Brain microvascular endothelial cell (primary cell): ENCODE data around the gene NDUFS7.

Experiments used
- DNase-seq: peaks from one replicate; pipeline ENCODE4 v3.0.0-alpha.2; 2020
- H3K27ac ChIP-seq: fragments of 250-450 bp; sonication (Bioruptor Pico); 2 replicates; pipeline ENCODE4 v1.5.1; 2020; ENCODE audit warnings: mild to moderate bottlenecking, moderate library complexity
- H3K27me3 ChIP-seq: fragments of 250-450 bp; sonication (Bioruptor Pico); replicated peaks from 2 replicates; pipeline ENCODE4 v1.5.1; 2020; ENCODE audit warnings: mild to moderate bottlenecking
- H3K36me3 ChIP-seq: fragments of 250-450 bp; sonication (Bioruptor Pico); replicated peaks from 2 replicates; pipeline ENCODE4 v1.5.1; 2020; ENCODE audit warnings: mild to moderate bottlenecking
- H3K4me3 ChIP-seq: 2 replicates; pipeline ENCODE4 v1.5.1; 2011; ENCODE audit warnings: low read depth, mild to moderate bottlenecking, control low read depth, low read length, moderate library complexity
- in situ Hi-C: cut with HindIII; loops from 2 replicates; pipeline ENCODE4 v1.10.0; 2017; ENCODE audit warnings: low sequenced_read_pairs, low pct_ligation_motif_present
- TF ChIP-seq, protein P1 (sequence below): IDR thresholded peaks from 2 replicates; pipeline ENCODE4 v1.5.1; 2011; ENCODE audit warnings: low read depth, mild to moderate bottlenecking, moderate library complexity, low read length, control low read depth, inconsistent platforms; ENCODE audit errors: missing control alignments

NDUFS7 gene

DNA sequence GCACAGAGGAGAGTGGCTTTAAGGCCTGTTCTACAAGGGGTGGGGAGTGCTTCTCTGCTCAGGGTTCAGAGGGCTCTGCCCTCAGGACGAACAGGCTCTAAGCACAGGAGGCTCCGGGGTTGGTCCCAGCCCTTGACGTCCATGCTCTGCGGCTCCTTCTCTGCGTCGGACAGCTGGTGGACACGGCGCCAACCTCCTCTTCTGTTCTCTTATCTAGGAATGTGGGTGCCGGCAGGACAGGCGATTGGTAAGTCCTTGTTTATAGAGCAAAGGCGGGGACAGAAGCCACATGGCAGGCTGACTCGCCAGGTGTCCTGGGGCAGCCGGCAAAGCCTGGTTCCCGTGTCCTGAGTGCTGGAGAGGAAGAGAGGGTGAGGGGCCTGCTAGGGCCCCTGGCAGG lies 46.0 kb downstream of the NDUFS7 start:
- Histone ChIP-seq H3K36me3 (peaks cover 88% of the 10 kb centered on the region), H3K27me3 (no peaks in the 10 kb centered on the region), H3K27ac (no peak overlapping the region), H3K4me3 (no peak overlapping the region)
- TF ChIP-seq, protein P1, sequence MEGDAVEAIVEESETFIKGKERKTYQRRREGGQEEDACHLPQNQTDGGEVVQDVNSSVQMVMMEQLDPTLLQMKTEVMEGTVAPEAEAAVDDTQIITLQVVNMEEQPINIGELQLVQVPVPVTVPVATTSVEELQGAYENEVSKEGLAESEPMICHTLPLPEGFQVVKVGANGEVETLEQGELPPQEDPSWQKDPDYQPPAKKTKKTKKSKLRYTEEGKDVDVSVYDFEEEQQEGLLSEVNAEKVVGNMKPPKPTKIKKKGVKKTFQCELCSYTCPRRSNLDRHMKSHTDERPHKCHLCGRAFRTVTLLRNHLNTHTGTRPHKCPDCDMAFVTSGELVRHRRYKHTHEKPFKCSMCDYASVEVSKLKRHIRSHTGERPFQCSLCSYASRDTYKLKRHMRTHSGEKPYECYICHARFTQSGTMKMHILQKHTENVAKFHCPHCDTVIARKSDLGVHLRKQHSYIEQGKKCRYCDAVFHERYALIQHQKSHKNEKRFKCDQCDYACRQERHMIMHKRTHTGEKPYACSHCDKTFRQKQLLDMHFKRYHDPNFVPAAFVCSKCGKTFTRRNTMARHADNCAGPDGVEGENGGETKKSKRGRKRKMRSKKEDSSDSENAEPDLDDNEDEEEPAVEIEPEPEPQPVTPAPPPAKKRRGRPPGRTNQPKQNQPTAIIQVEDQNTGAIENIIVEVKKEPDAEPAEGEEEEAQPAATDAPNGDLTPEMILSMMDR: no peak
- in situ Hi-C loops: no loop called here
- DNase-seq: no peak

DNA sequence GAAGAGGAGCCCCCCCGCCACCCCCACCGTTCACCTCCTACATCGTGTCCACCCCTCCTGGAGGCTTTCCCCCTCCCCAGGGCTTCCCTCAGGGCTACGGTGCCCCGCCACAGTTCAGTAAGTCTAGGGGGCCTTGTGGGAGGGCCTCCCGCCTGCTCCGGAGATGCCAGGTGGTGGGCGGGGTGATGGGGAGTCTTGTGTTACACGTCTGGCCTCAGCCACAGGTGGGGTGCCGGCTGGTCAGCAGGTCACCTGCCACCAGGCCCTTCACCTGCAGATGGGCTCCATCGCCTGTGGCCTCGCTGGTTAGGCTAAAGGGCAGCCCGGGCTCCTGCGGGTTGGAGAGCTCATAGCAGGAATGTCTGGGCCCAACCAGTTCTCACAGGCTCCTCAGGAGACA lies 46.5 kb downstream of the NDUFS7 start:
- Histone ChIP-seq H3K4me3 (no peak overlapping the region), H3K27ac (no peak overlapping the region), H3K27me3 (no peaks in the 10 kb centered on the region), H3K36me3 (peaks cover 83% of the 10 kb centered on the region)
- TF ChIP-seq, protein P1: no peak
- in situ Hi-C loops: no loop called here
- DNase-seq: no peak

DNA sequence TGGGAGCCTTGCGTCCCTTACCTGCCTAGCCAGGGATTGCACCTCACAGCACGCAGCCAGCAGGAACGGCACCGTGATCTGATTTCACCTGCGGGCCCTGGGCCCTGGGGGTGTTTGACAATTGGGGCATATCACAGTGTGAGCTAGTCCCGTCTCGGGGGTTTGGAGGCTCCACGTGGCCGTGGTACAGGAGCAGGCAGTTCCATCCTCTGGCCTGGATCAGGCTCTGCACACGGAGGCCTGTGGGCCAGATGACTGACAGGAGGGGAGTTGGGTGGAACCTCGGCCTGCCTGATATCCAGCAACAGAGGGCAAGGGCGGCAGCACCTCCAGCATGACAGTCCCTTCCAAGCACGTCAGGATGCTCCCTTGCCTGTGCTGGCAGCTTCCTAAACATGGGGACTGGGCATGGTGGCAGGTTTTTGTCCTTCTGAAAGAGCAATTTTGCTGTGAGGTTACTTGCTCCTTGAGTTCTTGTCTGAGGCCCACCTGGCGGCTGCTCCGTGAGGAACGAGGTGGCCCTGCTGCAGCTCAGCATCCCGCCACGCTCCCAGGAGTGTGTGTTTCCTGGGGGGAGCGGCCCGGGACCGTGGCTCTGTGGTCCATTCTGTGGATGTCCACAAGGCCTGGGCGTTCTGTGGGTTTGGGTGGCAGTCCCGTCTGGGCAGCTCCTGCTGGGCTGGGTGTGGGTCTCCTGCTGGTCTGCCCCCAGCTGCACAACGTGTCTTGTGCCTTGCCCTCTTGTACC lies 48.2 kb downstream of the NDUFS7 start:
- Histone ChIP-seq H3K27ac (no peak overlapping the region), H3K4me3 (no peak overlapping the region), H3K36me3 (peaks cover 74% of the 10 kb centered on the region), H3K27me3 (no peaks in the 10 kb centered on the region)
- no peak for DNase-seq
- TF ChIP-seq, protein P1: no peak
- in situ Hi-C loops: no loop called here

DNA sequence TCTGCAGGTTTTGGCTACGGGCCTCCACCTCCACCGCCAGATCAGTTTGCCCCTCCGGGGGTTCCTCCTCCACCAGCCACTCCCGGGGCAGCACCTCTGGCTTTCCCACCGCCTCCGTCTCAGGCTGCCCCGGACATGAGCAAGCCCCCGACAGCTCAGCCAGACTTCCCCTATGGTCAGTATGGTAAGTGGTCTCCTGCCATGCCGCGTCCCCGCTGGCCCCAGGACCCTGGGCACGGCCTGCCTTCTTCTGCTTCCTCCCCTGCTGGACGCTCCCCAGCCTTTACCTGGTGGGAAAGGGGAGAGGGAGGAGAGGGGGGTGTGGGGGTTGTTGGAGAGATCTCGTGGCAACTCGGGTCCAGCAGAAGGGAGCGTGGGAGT lies 48.8 kb downstream of the NDUFS7 start:
- in situ Hi-C loops: no loop called here
- no peaks in the 10 kb centered on the region for H3K27me3 ChIP-seq

DNA sequence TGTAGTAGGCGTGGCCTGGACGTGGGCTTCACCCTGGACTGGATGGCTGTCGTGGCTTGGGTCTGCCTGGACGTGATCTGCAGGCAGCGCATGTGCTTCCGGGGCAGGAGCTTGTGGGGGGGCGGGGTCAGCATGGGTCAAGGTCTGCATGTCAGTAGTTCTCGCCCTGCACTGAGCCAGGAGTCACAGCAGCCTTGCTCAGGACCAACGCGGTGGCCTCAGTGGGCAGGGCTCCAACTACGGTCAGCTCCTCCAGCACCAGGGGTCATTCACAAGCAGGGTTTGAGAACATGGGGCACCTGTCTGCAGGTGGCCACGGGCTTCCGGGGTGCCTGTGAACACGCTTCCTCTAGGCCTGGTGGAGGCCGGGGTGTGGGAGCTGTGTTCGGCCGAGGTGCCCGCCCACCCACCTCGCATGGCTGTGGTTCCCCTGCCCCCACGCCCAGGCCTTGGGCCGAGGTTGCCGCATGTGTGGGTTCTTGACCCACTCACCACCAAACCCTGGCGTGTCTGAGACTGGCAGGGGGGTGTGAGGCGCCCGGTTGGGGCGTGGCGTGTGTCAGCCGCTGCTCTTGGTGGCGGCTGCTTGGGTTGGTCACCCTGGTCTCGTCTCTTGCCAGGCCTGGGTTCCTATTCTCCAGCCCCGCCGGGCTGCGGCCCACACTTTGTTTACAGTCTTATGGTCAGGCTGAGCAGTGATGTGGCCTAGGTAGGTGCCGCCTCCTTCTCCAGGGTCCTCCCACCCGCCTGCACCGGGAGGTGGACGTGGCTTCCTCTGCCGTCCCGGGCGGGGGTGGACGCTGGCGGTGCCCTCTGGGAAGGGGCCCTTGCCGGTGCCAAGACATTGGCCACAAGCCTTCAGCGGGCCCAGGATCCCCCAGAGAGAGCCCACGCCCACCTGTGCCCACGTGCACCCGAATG lies 49.7 kb downstream of the NDUFS7 start:
- no peak for DNase-seq
- H3K27me3 ChIP-seq: no peaks in the 10 kb centered on the region
- peaks cover 63% of the 10 kb centered on the region for H3K36me3 ChIP-seq
- H3K4me3 ChIP-seq: no peak overlapping the region
- H3K27ac ChIP-seq: no peak overlapping the region
- in situ Hi-C loops: no loop called here
- TF ChIP-seq, protein P1: no peak

More for the DNA sequence above, 48.8 kb downstream of the NDUFS7 start:
- TF ChIP-seq, protein P1: no peak
- DNase-seq: no peak
- H3K4me3 ChIP-seq: no peak overlapping the region
- no peak overlapping the region for H3K27ac ChIP-seq
- peaks cover 69% of the 10 kb centered on the region for H3K36me3 ChIP-seq
